HepG2 (cell line): Measurements from ENCODE around the gene SCUBE1. TPM values are rescaled to one million over a fixed set of nuclear protein-coding genes. Genes with fewer than 3 reads are reported as not detected.

ENCODE experiments used
- ARNT2 ChIP-seq: sonication (generic); formaldehyde crosslinking; IDR thresholded peaks from 2 replicates; pipeline ENCODE4 v1.8.0; 2022; ENCODE audit warnings: mild to moderate bottlenecking, low read depth, missing genetic modification reagents, moderate library complexity
- ATF3 ChIP-seq: sonication (generic); formaldehyde crosslinking; IDR thresholded peaks from 2 replicates; pipeline ENCODE4 v1.4.0; 2020; ENCODE audit warnings: missing genetic modification reagents
- BHLHE40 ChIP-seq: IDR thresholded peaks from 2 replicates; pipeline ENCODE4 v1.6.1; 2011; ENCODE audit warnings: low read length, improper control_type of control experiment
- DNMT1 ChIP-seq: sonication (generic); formaldehyde crosslinking; IDR thresholded peaks from 2 replicates; pipeline ENCODE4 v1.5.1; 2020; ENCODE audit warnings: mild to moderate bottlenecking, missing genetic modification reagents
- GTF2F1 ChIP-seq: fragments of 150-350 bp; IDR thresholded peaks from 2 replicates; pipeline ENCODE4 v1.6.1; 2014; ENCODE audit warnings: low read length
- HDAC2 ChIP-seq: sonication (generic); formaldehyde crosslinking; IDR thresholded peaks from 2 replicates; pipeline ENCODE4 v1.4.0; 2020; ENCODE audit warnings: missing genetic modification reagents
- HOMEZ ChIP-seq: IDR thresholded peaks from 2 replicates; pipeline ENCODE4 v1.6.1; 2016; ENCODE audit warnings: low read depth
- KDM5B ChIP-seq: sonication (generic); formaldehyde crosslinking; IDR thresholded peaks from 2 replicates; pipeline ENCODE4 v1.4.0; 2020; ENCODE audit warnings: missing genetic modification reagents, mild to moderate bottlenecking, borderline replicate concordance
- LCORL ChIP-seq, 2 experiments: fragments of 450-650 bp in 1 of 2; sonication (generic) in 1 of 2; formaldehyde crosslinking in 1 of 2; IDR thresholded peaks; 2 replicates each; pipeline versions ENCODE4 v1.5.0 to v1.6.1; 2017 to 2020; ENCODE audit warnings: antibody characterized with exemption in 1 of 2, missing genetic modification reagents in 1 of 2
- PLRG1 ChIP-seq: fragments of 450-650 bp; conservative IDR thresholded peaks from 2 replicates; pipeline ENCODE4 v1.6.1; 2016
- REL ChIP-seq: sonication (generic); formaldehyde crosslinking; conservative IDR thresholded peaks from 2 replicates; pipeline ENCODE4 v1.8.0; 2022; ENCODE audit warnings: mild to moderate bottlenecking, missing genetic modification reagents, moderate library complexity
- RERE ChIP-seq: IDR thresholded peaks from 2 replicates; pipeline ENCODE4 v1.6.1; 2016; ENCODE audit warnings: low read depth, missing genetic modification reagents, missing compliant biosample characterization
- SCMH1 ChIP-seq: sonication (generic); formaldehyde crosslinking; IDR thresholded peaks from 2 replicates; pipeline ENCODE4 v1.9.0; 2021; ENCODE audit warnings: missing genetic modification reagents, mild to moderate bottlenecking, borderline replicate concordance
- TBP ChIP-seq: sonication (generic); formaldehyde crosslinking; IDR thresholded peaks from 2 replicates; pipeline ENCODE4 v1.5.0; 2020; ENCODE audit warnings: missing genetic modification reagents
- TOPORS ChIP-seq: sonication (generic); formaldehyde crosslinking; IDR thresholded peaks from 2 replicates; pipeline ENCODE4 v1.8.0; 2023; ENCODE audit warnings: mild to moderate bottlenecking, missing genetic modification reagents
- YY1 ChIP-seq: IDR thresholded peaks from 2 replicates; pipeline ENCODE4 v1.6.1; 2011; ENCODE audit warnings: low read length, low read depth, moderate library complexity, mild to moderate bottlenecking; ENCODE audit not compliant: insufficient read depth, insufficient replicate concordance
- ZFP36 ChIP-seq: fragments of 150-350 bp; IDR thresholded peaks from 2 replicates; pipeline ENCODE4 v1.6.1; 2018; ENCODE audit warnings: borderline replicate concordance, low read length, low read depth; ENCODE audit not compliant: partially characterized antibody
- ZNF234 ChIP-seq: sonication (generic); formaldehyde crosslinking; conservative IDR thresholded peaks from 2 replicates; pipeline ENCODE4 v1.5.1; 2020; ENCODE audit warnings: mild to moderate bottlenecking, missing genetic modification reagents
- ZNF460 ChIP-seq: sonication (generic); formaldehyde crosslinking; IDR thresholded peaks from 2 replicates; pipeline ENCODE4 v1.5.1; 2020; ENCODE audit warnings: missing genetic modification reagents, mild to moderate bottlenecking, borderline replicate concordance
- ZNF562 ChIP-seq: sonication (generic); formaldehyde crosslinking; IDR thresholded peaks from 2 replicates; pipeline ENCODE4 v1.8.0; 2022; ENCODE audit warnings: missing genetic modification reagents, borderline replicate concordance
- ZNF678 ChIP-seq: sonication (generic); formaldehyde crosslinking; IDR thresholded peaks from 2 replicates; pipeline ENCODE4 v1.4.0; 2020; ENCODE audit warnings: mild to moderate bottlenecking, missing genetic modification reagents
- polyA plus RNA-seq, 8 experiments: library from polyadenylated mRNA; depleted of rRNA in 3 of 8; stranded (reverse) in 7 of 8; unstranded in 1 of 8; fragments of >200 nt; fragmentation: Illumina TruSeq in 4 of 8; extraction: Trizol in 4 of 8; gene quantifications; 2 replicates each; pipeline versions ENCODE4 v1.2.1 to v1.2.3, GENCODE V29; 2011 to 2016; ENCODE audit warnings: low read depth in 4 of 8, missing spikeins in 1 of 8, mixed read lengths in 1 of 8; ENCODE audit not compliant: insufficient read depth in 1 of 8
- total RNA-seq, 5 experiments: library from RNA; depleted of rRNA; stranded (reverse); fragments of >200 nt; fragmentation: Illumina TruSeq; extraction: Trizol; gene quantifications; 2 replicates each; pipeline ENCODE4 v1.2.3, GENCODE V29; 2016; ENCODE audit warnings: low read depth in 1 of 5

The SCUBE1 gene
- total and polyA plus RNA-seq, 2 of the 13 experiments (the other 11 are each of a cell fraction or from before 2014, with no cell fraction given), result under 0.01 to 0.05 TPM

- TF ChIP-seq TBP (CRISPR knock-in tag), result 0 out of 2 replicates have a peak, but pooled peaks have one; percentile 47
- TF ChIP-seq ZNF460 (CRISPR knock-in tag), result no peak; the same call in 1 of the 2 replicates
- TF ChIP-seq REL (CRISPR knock-in tag), result no peak
- no peak for TF ChIP-seq SCMH1
- no peak for TF ChIP-seq ZFP36
- 0 out of 2 replicates have a peak, but pooled peaks have one; percentile 80 for TF ChIP-seq DNMT1 (CRISPR knock-in tag)
- TF ChIP-seq BHLHE40, result peak; percentile 50
- TF ChIP-seq TOPORS (CRISPR knock-in tag), result 0 out of 2 replicates have a peak, but pooled peaks have one; percentile 74
- no peak for TF ChIP-seq HOMEZ (CRISPR knock-in tag)
- peak; percentile 80 for TF ChIP-seq YY1
- no peak for TF ChIP-seq ZNF562 (CRISPR knock-in tag)
- TF ChIP-seq ZNF234 (CRISPR knock-in tag), result no peak
- TF ChIP-seq HDAC2, result 0 out of 2 replicates have a peak, but pooled peaks have one; percentile 36
- TF ChIP-seq KDM5B (CRISPR knock-in tag), result peak; percentile 61; the same call in 1 of the 2 replicates
- no peak for TF ChIP-seq PLRG1
- TF ChIP-seq RERE, result no peak
- TF ChIP-seq ATF3 (CRISPR knock-in tag), result peak; percentile 44; the same call in 1 of the 2 replicates
- no peak for TF ChIP-seq LCORL (IDR thresholded peaks at IDR 0.05)
- peak; percentile 31; the same call in 1 of the 2 replicates for TF ChIP-seq LCORL (CRISPR knock-in tag; IDR thresholded peaks at IDR 0.05)
- TF ChIP-seq ARNT2 (CRISPR knock-in tag), result no peak; the same call in 1 of the 2 replicates
- TF ChIP-seq GTF2F1, result no peak
- TF ChIP-seq ZNF678 (CRISPR knock-in tag), result no peak
These were observed 155.7 kb downstream of the SCUBE1 start (continued) for GRCh38 chr22:43187171-43188099.
